HG03558 (cell line): ENCODE measurements around the gene ITGBL1.

Experiments used
- ATAC-seq: cut with Tn5 transposase; IDR thresholded peaks from one replicate; pipeline ENCODE4 v1.9.1; 2021; ENCODE audit warnings: moderate number of reproducible peaks; ENCODE audit not compliant: unreplicated experiment; ENCODE audit errors: extremely low read depth

The ITGBL1 gene

DNA sequence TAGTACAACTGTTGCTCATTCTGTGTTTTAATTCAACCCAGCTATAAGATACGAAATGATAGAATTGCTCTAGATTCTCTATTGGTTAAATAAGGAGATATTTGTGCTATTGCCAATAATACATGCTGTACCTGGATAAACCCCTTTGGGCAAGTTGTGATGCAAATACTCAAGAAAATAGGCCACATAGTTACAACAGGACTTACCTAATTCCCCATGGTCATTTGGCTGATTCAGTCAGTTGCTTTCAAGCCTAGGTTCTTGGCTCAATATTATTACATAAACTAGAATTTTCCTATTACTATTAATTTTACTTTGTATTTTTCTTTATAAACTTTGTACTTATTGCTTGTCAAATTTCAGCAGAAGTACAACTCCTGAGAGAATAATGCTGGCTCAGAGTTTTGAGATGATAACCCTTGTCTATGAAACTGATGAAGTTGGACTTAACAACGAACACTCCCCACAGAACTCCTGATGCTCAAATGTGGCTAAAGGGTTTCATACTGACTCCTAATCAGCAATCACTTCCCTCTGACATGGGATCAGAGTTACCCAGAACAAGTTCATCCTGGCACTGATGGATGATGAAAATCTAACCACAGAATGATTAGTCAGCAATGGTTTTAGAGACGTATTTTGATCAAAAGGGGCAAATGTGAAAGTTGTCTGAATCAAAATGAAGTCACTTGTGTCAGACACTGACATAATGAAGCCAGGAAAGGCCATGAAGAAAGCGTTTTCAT lies 221.1 kb downstream of the ITGBL1 start:
- ATAC-seq: no peak

DNA sequence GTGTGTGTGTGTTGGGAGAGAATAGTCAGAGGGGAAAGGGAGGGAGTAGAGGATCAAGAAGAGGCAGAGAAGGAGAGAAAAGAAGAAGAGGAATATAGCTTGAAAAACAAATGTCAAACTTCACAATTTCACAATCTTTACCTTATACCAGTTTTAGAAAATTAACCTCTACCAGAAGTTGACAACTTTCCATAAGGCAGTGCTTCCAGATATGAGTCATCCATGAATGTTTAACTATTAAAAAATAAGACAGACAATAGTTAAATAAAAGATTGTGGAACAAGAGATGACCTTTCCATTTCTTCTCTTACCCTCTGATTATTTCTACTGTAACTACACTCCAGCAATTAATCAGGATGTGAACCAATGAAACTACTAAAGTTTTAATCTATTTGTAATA lies 229.4 kb downstream of the ITGBL1 start:
- ATAC-seq: no peak

DNA sequence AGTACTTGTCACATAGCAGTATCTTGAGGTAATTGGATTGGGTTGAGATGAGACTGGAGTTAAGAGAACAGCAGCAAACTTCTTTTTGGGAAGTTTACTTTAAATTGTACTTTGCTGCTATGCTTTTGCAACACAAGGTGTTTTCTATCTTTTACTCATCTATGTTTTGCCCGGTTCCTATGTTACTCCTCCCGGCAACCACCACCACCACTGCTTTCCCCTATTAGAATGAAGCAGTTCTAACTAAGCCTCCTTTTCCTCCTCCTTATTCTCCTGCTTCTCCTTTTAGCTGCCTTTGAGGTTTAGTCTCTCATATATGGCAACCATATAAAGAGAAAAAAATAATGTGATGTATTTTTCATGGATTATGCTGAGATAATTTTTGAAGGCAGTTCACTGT lies 233.5 kb downstream of the ITGBL1 start:
- no peak for ATAC-seq

DNA sequence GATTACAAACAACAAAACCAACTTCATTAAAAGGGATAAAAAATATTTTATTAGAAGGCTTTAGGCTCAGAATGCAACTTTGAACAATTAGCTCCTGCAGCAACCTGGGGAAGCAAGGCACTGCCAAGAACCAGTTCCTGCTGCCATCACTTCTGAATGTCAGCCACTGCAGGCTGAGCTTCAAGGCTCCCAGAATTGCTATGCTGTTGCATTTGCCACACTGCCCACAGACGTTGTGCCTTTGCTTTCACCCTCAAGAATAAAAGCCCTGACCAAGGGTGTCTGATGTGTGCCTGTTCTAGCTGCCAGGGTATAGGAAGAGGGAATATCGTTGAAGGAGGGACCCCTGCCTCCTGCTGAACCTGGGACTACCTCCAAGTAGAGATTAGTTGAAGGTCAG lies 238.4 kb downstream of the ITGBL1 start:
- no peak for ATAC-seq

DNA sequence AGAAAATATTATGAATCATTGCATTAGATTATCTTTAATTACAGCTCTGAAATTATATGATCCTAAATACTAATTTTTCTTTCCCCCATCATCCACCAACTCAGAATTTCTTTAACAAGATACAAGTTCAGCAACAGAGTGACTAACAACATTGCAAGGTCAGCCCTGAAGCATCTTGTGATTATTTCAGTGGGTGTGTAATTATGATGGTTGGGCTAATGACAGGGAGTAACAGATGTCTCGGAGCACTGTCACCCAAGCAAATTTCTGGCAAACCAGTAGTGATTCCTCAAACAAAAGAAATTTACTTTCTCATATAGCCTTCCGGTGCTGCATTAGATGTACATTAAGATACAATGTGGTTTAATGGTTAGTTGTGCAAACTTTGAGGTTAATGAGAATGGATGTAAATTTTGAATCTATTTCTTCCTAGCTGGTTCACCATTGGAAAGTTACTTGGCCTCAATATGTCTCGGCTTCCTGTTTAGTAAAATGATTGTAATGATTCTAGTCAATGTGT lies 238.9 kb downstream of the ITGBL1 start:
- no peak for ATAC-seq

- ATAC-seq: no peak
Measured at GRCh38 chr13:101695870-101696516, 243.5 kb downstream of the ITGBL1 start.

DNA sequence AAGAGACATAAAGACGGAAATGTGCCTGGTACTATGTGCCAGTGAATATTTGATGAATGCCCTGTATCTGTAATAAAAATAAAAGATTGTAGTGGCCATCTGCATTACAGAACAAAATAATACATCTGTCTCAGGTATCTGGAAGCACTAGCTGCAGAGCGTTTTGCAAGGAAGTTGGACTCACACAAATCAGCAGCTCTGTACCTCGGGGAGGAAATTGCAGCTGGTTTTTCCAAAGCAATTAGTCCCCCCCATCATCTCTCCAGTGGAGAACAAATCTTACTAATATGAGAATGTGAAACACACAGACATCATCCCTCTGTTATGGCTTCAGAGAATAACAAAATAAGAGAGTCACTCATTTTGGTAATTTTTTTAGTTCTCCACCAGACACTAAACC lies 245.3 kb downstream of the ITGBL1 start:
- no peak for ATAC-seq

GRCh38 chr13:101698400-101698799 lies 245.9 kb downstream of the ITGBL1 start:
- no peak for ATAC-seq

GRCh38 chr13:101700598-101700997 lies 248.1 kb downstream of the ITGBL1 start:
- ATAC-seq: no peak

DNA sequence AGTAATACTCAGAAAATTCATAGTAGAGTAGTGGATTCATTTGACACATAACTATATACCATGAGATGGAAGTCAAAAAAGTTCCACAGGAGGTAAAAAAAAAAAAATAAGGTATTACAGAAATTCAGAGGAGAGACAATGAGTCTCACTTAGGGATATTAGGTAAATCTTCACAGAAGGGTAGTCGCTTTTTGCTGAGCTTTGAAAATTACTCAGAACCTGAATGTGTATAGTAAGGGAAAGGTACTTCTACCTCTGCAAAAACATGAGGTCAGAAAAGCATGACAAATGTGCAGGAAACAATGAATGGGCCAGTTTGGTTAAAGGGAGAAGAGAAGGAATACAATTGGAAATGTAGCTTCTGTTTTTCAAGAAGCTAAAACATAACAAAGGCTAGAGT lies 250.6 kb downstream of the ITGBL1 start:
- no peak for ATAC-seq

DNA sequence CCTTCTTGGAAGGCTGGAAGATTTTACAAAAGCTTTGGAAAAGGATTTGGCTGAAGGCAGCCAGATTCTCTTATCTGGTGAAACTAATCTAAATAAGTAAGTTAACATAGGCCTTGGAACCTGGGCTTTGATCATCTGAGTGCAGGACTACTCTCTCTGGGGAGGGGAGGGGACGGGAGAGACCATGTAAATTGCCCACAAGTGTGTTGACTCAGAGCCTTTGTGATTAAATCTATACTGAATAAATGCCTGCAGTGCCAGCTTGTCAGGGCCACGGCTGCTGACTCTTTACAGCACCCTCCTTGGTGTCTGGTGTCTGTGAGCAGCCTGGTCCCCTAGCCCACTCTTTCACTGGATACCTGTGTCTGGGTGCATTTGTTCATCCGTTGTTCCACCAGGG lies 251.4 kb downstream of the ITGBL1 start:
- ATAC-seq: no peak

DNA sequence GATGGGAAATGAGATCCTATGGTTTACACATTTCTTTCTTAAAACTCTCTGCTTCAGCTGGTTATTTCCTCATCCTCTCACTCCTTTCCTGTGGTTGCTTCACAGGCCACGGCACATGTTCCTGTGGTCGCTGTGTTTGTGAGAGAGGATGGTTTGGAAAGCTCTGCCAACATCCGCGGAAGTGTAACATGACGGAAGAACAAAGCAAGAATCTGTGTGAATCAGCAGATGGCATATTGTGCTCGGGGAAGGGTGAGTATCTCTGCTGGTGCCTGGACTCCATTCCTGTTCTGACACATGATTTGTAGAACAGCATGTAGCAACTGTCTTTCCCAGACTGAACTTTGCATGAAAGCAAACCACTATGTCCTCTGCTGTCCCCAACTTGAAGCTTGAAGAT lies 254.2 kb downstream of the ITGBL1 start:
- no peak for ATAC-seq

- no peak for ATAC-seq
Measured at GRCh38 chr13:101707659-101708058, 255.2 kb downstream of the ITGBL1 start.

DNA sequence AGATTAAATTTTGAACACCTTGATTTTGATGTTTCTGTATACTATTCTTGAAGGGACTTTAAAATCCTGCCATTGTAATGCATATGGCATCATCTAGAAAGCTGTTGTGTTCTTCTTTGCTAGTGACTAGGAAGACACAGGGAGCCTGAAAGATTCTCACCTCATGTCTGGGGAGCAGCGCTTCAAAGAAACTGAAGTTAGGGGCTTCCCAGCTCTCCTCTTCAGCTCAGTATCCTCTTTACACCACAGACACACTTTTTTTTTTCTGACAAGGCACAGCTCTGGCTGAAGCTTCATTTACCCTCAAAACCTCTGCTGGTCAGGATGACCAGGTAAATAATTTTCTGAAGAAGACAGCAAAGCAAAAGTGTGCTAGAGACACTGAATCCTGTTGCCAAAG lies 255.6 kb downstream of the ITGBL1 start:
- ATAC-seq: no peak

DNA sequence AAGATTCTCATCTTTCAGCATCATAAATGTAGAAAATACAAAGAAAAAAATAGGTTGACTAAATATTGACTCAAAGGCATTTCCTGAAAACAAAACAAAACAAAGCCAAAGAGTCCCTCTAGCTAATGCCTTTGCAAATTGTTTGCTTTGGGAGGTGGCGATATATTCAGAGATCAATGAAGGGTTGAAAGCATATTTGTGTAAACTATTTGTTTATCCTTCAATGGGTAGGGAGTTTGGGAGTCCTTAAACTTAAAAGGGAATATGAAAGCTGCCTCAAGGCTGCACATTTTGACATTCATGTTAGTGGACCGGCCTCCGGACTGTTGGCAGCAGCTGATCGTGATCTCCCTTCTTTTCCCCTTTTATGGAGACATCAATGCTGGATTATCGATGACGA lies 257.5 kb downstream of the ITGBL1 start:
- no peak for ATAC-seq

DNA sequence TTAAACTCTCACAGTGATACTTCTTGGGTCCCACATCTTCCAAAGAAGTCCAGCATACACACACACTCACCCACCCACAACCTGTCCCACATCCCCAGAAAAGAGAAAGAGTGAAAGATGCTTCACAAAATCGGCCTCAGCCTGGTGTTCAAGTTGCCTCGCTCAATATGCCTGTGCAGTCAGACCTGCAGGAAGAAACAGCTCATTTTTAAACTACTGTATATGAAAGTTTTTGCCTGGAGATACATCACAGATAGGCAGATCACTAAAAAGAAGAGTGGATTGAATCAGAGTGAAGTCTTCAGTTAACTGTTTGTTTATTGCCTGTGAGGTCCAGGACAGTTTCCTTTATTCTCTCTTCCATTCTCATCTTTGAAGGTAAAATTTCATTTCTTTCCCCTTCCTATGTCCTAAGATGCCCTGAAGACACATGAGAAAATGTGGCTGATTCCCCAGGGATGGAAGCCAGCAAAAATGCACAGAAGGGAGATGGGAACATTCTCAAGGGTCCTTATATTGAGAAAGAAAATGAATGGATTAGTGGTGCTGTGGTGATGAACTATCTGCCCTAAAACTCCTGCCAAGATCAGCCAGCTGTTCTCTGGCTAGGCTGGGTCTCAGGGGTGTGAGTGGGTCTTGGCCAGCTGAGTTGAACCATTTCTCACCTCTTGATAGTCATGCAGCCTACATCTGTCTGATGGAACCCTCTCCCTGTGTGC lies 259.0 kb downstream of the ITGBL1 start:
- no peak for ATAC-seq

- no peak for ATAC-seq
Measured at GRCh38 chr13:101712026-101712348, 259.5 kb downstream of the ITGBL1 start.

DNA sequence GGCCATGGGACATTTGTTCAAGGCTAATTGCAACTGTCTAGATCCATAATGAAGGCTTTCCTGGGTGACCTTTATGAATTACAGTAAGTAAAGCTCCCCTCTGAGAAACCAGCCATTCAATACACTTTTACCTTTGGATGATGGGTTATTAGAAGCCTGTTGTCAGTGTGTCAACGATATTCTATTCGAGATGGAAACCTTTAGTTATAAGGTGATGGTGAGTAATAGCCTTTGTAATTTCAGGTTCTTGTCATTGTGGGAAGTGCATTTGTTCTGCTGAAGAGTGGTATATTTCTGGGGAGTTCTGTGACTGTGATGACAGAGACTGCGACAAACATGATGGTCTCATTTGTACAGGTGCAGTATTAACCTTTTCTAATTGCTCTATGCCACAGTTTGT lies 261.7 kb downstream of the ITGBL1 start:
- no peak for ATAC-seq

- no peak for ATAC-seq
Measured at GRCh38 chr13:101717353-101717752, 264.9 kb downstream of the ITGBL1 start.

GRCh38 chr13:101718496-101718895 lies 266.0 kb downstream of the ITGBL1 start:
- no peak for ATAC-seq

DNA sequence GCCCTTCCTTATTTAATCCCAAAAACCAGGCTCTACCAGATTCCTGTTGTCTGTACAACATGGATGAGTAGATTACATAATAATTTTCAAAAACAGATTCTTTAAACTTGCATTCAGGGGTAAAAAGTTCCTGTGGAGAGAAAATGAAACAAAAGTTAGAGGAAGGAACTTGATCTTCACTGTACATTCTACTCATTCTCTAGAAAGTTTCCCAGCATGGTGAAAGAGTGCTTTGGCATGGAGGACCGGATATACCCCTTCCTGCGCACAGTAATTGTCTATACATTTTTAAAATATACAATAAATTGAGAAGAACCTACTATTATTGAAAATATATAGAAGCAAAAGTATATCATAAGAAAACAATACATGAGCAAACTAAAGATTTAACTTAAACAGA lies 274.2 kb downstream of the ITGBL1 start:
- ATAC-seq: no peak
